Muscle layer of colon (tissue), 2 donors: ENCODE data around the gene LRRC61.
"Not testable (repeated sequence)": the region's sequence is repeated elsewhere in the genome, so short reads cannot be mapped to it uniquely, and the experiment has no call there.

Experiments
- H3K27ac ChIP-seq: one replicate; pipeline ENCODE4 v1.7.0; 2013; ENCODE audit warnings: low read depth, mild to moderate bottlenecking, low read length, moderate library complexity
- H3K27me3 ChIP-seq, 2 donors: one replicate each; pipeline ENCODE4 v1.7.0; 2013; ENCODE audit warnings: low read length in 2 of 2, mild to moderate bottlenecking in 2 of 2; ENCODE audit not compliant: insufficient read depth in 2 of 2, control insufficient read depth in 1 of 2
- H3K36me3 ChIP-seq: one replicate; pipeline ENCODE4 v1.7.0; 2013; ENCODE audit warnings: mild to moderate bottlenecking, low read length; ENCODE audit not compliant: insufficient read depth
- H3K4me1 ChIP-seq: one replicate; pipeline ENCODE4 v1.7.0; 2013; ENCODE audit warnings: mild to moderate bottlenecking, low read length; ENCODE audit not compliant: insufficient read depth
- H3K4me3 ChIP-seq, 2 donors: one replicate each; pipeline ENCODE4 v1.7.0; 2013; ENCODE audit warnings: low read length in 2 of 2, low read depth in 1 of 2, mild to moderate bottlenecking in 1 of 2, moderate library complexity in 1 of 2
- H3K9ac ChIP-seq: one replicate; pipeline ENCODE4 v1.7.0; 2013; ENCODE audit warnings: low read length
- H3K9me3 ChIP-seq: one replicate; pipeline ENCODE4 v1.7.0; 2013; ENCODE audit warnings: mild to moderate bottlenecking, low read length
- donor health status: abdominal sarcoma.
- donor health status: Adenocarcinoma of cecum.

The LRRC61 gene

GRCh38 chr7:150295027-150295426, 28.1 kb upstream of the LRRC61 start:
- H3K36me3 ChIP-seq, H3K27ac ChIP-seq, H3K9ac ChIP-seq, H3K4me3 ChIP-seq, H3K4me1 ChIP-seq, H3K27me3 ChIP-seq, H3K9me3 ChIP-seq: not testable (repeated sequence)

- H3K4me1 ChIP-seq, H3K9me3 ChIP-seq, H3K9ac ChIP-seq, H3K36me3 ChIP-seq, H3K27me3 ChIP-seq, H3K4me3 ChIP-seq, H3K27ac ChIP-seq: not testable (repeated sequence)
These were observed 27.5 kb upstream of the LRRC61 start for GRCh38 chr7:150295614-150296013.

DNA sequence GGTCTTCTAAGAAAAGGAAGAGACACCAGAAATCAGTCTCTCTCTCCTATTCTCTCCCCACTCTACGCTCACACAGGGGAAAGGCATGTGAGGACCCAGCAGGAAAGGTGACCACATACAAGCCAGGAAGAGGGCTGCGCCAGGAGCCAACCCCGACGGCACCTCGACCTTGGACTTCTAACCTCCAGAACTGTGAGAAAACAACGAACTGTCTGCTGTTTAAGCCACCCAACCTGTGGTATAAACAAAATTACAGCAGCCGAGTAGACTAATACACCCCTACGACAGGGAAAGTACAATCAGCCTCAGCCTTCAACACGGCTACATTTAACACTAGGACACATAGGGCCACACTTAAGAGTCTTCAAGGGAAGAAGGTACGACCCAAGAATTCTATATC, 26.4 kb upstream of the LRRC61 start:
- H3K4me1 ChIP-seq, H3K27me3 ChIP-seq, H3K9ac ChIP-seq, H3K9me3 ChIP-seq, H3K36me3 ChIP-seq, H3K27ac ChIP-seq, H3K4me3 ChIP-seq: not testable (repeated sequence)

DNA sequence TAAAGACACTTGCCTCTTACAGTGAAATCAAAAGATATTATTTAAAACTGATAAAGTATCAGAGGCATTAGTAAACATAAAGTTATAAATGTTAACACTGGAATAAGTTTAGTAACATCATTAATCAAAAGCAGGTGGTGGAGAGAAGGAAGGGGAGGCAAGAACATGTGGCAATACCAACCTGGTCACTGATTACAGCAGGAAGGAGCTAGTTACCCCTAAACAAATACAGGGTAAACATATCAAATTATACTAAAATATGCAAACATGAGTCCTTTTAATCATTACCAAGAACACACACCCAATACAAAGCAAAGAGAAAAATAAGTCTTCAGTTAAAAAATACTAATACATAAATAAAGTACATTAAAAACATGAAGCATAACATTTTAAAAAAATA, 25.2 kb upstream of the LRRC61 start:
- not testable (repeated sequence) for H3K36me3 ChIP-seq, H3K9ac ChIP-seq, H3K27ac ChIP-seq, H3K27me3 ChIP-seq, H3K9me3 ChIP-seq, H3K4me3 ChIP-seq, H3K4me1 ChIP-seq

DNA sequence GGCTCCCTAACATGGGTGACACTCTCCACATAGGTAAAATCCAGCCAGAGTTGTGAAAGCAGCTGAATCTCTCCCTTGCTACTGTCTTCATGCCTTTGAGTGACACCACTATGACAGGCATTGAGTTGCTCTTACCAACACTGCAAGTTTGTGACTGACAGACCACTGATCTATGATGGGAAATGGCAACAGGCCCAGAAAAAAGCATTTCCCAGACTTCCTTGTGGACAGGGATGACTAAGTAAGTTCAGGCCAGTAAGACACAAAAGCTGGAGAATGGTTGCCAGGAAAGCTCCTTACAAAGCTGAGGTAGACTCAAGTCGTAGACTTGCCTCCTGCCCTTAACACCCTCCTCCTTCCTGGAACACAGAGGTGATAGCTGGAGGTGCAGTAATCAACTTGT, 20.2 kb upstream of the LRRC61 start:
- H3K36me3 ChIP-seq, H3K27ac ChIP-seq, H3K27me3 ChIP-seq, H3K4me1 ChIP-seq, H3K9me3 ChIP-seq, H3K4me3 ChIP-seq, H3K9ac ChIP-seq: not testable (repeated sequence)

GRCh38 chr7:150304499-150305258, 18.5 kb upstream of the LRRC61 start:
- H3K9me3 ChIP-seq, H3K4me1 ChIP-seq, H3K27ac ChIP-seq, H3K9ac ChIP-seq, H3K27me3 ChIP-seq, H3K4me3 ChIP-seq, H3K36me3 ChIP-seq: not testable (repeated sequence)

GRCh38 chr7:150305259-150305902, 17.8 kb upstream of the LRRC61 start:
- not testable (repeated sequence) for H3K27me3 ChIP-seq, H3K27ac ChIP-seq, H3K4me1 ChIP-seq, H3K9me3 ChIP-seq, H3K4me3 ChIP-seq, H3K36me3 ChIP-seq, H3K9ac ChIP-seq

DNA sequence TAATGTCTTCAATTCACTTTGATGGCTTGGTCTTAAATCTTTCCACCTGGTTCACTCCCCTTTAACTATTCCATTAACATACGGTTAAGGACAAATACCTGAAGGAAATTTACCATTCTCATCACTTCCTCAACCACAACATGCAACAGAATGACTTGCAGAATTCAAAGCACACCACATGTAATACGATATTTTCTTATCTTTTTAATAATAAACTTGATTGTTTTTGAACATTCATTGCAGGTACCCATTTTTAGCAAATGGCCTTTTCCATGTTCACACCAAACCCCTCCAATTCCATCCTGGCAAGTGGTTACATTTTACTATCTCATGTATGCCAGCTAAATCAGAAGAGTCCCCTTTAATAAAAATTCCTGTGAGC, 17.3 kb upstream of the LRRC61 start:
- H3K4me3 ChIP-seq, H3K27ac ChIP-seq, H3K36me3 ChIP-seq, H3K27me3 ChIP-seq, H3K9me3 ChIP-seq, H3K9ac ChIP-seq, H3K4me1 ChIP-seq: not testable (repeated sequence)

DNA sequence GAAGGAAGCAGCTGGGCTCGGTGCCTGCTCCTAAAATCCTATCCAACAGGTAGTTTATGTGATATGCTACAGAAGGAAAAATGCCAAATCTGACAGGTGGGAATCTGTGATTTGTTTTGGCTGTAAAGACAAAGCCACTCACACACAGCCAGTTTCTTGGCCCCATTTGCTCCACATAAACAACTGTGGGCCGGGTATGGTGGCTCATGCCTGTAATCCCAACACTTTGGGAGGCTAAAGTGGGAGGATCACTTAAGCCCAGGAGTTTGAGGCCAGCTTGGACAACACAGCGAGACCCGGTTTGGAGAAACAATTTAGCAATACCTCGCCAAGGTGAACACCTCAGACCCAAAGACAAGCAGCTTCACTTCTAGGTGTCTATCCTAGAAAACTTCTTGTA, 16.8 kb upstream of the LRRC61 start:
- H3K9me3 ChIP-seq, H3K36me3 ChIP-seq, H3K4me1 ChIP-seq: not testable (repeated sequence)

GRCh38 chr7:150307129-150307528, 16.0 kb upstream of the LRRC61 start:
- H3K36me3 ChIP-seq: no peaks in the 10 kb centered on the region
- H3K4me3 ChIP-seq: no peak overlapping the region
- no peaks in the 10 kb centered on the region for H3K4me1 ChIP-seq

More for the DNA sequence above, 16.8 kb upstream of the LRRC61 start:
- not testable (repeated sequence) for H3K27ac ChIP-seq, H3K9ac ChIP-seq, H3K27me3 ChIP-seq, H3K4me3 ChIP-seq

GRCh38 chr7:150307904-150308303, 15.3 kb upstream of the LRRC61 start:
- Histone ChIP-seq H3K4me3 (no peak overlapping the region), H3K27me3 (no peaks in the 10 kb centered on the region), H3K9ac (no peak overlapping the region), H3K9me3 (no peaks in the 10 kb centered on the region), H3K4me1 (no peaks in the 10 kb centered on the region), H3K27ac (no peak overlapping the region), H3K36me3 (no peaks in the 10 kb centered on the region)

More at GRCh38 chr7:150307129-150307528, 16.0 kb upstream of the LRRC61 start:
- H3K27ac ChIP-seq: no peak overlapping the region
- H3K27me3 ChIP-seq: no peaks in the 10 kb centered on the region
- H3K9me3 ChIP-seq: no peaks in the 10 kb centered on the region
- no peak overlapping the region for H3K9ac ChIP-seq

- no peaks in the 10 kb centered on the region for H3K27me3 ChIP-seq
- H3K4me1 ChIP-seq: no peaks in the 10 kb centered on the region
- H3K9me3 ChIP-seq: no peaks in the 10 kb centered on the region
- H3K4me3 ChIP-seq: no peak overlapping the region
- H3K9ac ChIP-seq: no peak overlapping the region
- H3K27ac ChIP-seq: no peak overlapping the region
- H3K36me3 ChIP-seq: no peaks in the 10 kb centered on the region
These were observed 14.6 kb upstream of the LRRC61 start for GRCh38 chr7:150308575-150308974.
